MM.1S (cell line): Measurements from ENCODE around the gene EMX1.

Source experiments
- DNase-seq: peaks from one replicate; pipeline ENCODE4 v3.0.0-alpha.2; 2015
- H2AFZ ChIP-seq: fragments of 300-600 bp; sonication (generic); 2 replicates; pipeline ENCODE4 v1.6.0; 2016; ENCODE audit warnings: antibody characterized with exemption, low read length
- H3F3A ChIP-seq: fragments of 300-600 bp; sonication (generic); 2 replicates; pipeline ENCODE4 v1.6.1; 2016; ENCODE audit warnings: mild to moderate bottlenecking, antibody characterized with exemption, low read length, moderate library complexity, mixed read lengths; ENCODE audit not compliant: insufficient read depth
- H3K27ac ChIP-seq: fragments of 300-600 bp; sonication (generic); 2 replicates; pipeline ENCODE4 v1.5.1; 2016; ENCODE audit warnings: mild to moderate bottlenecking, low read length
- H3K27me3 ChIP-seq: fragments of 300-600 bp; sonication (generic); replicated peaks from 2 replicates; pipeline ENCODE4 v1.6.0; 2016; ENCODE audit warnings: low read length; ENCODE audit not compliant: insufficient read depth
- H3K36me3 ChIP-seq: fragments of 300-600 bp; sonication (generic); replicated peaks from 2 replicates; pipeline ENCODE4 v1.6.1; 2016; ENCODE audit warnings: mild to moderate bottlenecking, low read length, mixed read lengths; ENCODE audit not compliant: insufficient read depth
- H3K4me1 ChIP-seq: fragments of 300-600 bp; sonication (generic); 2 replicates; pipeline ENCODE4 v1.6.1; 2016; ENCODE audit warnings: low read length, mixed read lengths
- H3K4me2 ChIP-seq: fragments of 300-600 bp; sonication (generic); 2 replicates; pipeline ENCODE4 v1.6.0; 2016; ENCODE audit warnings: low read depth, low read length
- H3K4me3 ChIP-seq: fragments of 300-600 bp; sonication (generic); 2 replicates; pipeline ENCODE4 v1.5.1; 2016; ENCODE audit warnings: low read length, mixed read lengths
- H3K79me2 ChIP-seq: fragments of 300-600 bp; sonication (generic); 2 replicates; pipeline ENCODE4 v1.6.1; 2016; ENCODE audit warnings: mixed run types, low read length, mixed read lengths
- H3K9ac ChIP-seq: fragments of 300-600 bp; sonication (generic); 2 replicates; pipeline ENCODE4 v1.6.1; 2016; ENCODE audit warnings: low read length, mixed read lengths
- H3K9me2 ChIP-seq: fragments of 300-600 bp; sonication (generic); replicated peaks from 2 replicates; pipeline ENCODE4 v1.6.1; 2016; ENCODE audit warnings: mild to moderate bottlenecking, low read length, mixed read lengths; ENCODE audit not compliant: insufficient read depth
- H3K9me3 ChIP-seq: fragments of 300-600 bp; sonication (generic); replicated peaks from 2 replicates; pipeline ENCODE4 v1.6.1; 2016; ENCODE audit warnings: mild to moderate bottlenecking, low read length, mixed read lengths; ENCODE audit not compliant: insufficient read depth
- H4K20me1 ChIP-seq: fragments of 300-600 bp; sonication (generic); 2 replicates; pipeline ENCODE4 v1.6.1; 2016; ENCODE audit warnings: mild to moderate bottlenecking, low read length, moderate library complexity, mixed read lengths; ENCODE audit not compliant: insufficient read depth
- CTCF ChIP-seq: fragments of 300-600 bp; sonication (generic); IDR thresholded peaks from 2 replicates; pipeline ENCODE4 v1.5.1; 2016; ENCODE audit warnings: antibody characterized with exemption, low read length, mixed read lengths
- EZH2 ChIP-seq: fragments of 300-600 bp; sonication (generic); optimal IDR thresholded peaks from 2 replicates; pipeline ENCODE3; 2017; ENCODE audit warnings: low read depth, mild to moderate bottlenecking, antibody characterized with exemption, low read length, mixed read lengths
- EZH2phosphoT487 ChIP-seq: fragments of 300-600 bp; sonication (generic); IDR thresholded peaks from 2 replicates; pipeline ENCODE4 v1.6.1; 2018; ENCODE audit warnings: antibody characterized with exemption, low read length

EMX1 gene

GRCh38 chr2:72981536-72981935 lies 64.2 kb downstream of the EMX1 start:
- Histone ChIP-seq H2AFZ (no peak overlapping the region), H3K4me2 (no peak overlapping the region), H4K20me1 (no peaks in the 10 kb centered on the region), H3K9ac (no peak overlapping the region), H3F3A (no peaks in the 10 kb centered on the region), H3K36me3 (no peaks in the 10 kb centered on the region), H3K27ac (no peak overlapping the region), H3K9me2 (no peaks in the 10 kb centered on the region), H3K4me3 (no peak overlapping the region), H3K79me2 (no peaks in the 10 kb centered on the region), H3K4me1 (no peaks in the 10 kb centered on the region), H3K27me3 (no peaks in the 10 kb centered on the region), H3K9me3 (no peaks in the 10 kb centered on the region)
- DNase-seq, result no peak
- TF ChIP-seq EZH2phosphoT487 (no peak), CTCF (no peak), EZH2 (no peak)

DNA sequence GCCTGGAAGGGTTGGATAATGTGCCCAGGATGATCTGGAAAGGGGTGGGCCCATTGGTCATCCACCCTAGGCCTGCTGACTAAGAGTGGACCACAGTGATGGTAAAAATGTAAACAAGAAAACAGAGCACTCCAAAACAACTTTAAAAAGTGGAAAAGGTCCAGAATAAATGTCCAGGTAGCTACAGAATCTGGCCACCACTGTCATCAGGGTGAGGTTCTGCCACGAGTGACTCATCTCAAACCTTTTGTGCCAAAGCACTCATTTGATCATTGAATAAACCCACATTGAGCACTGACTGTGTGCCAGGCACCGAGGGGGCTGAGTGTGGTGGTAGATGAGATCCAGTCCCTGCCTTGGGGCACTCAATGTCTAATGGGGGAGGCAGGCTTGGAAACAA lies 64.9 kb downstream of the EMX1 start:
- no peaks in the 10 kb centered on the region for H3K36me3 ChIP-seq
- no peak overlapping the region for H3K27ac ChIP-seq
- no peaks in the 10 kb centered on the region for H3K9me3 ChIP-seq
- H3K4me2 ChIP-seq, result no peak overlapping the region
- H3F3A ChIP-seq, result no peaks in the 10 kb centered on the region
- H2AFZ ChIP-seq, result no peak overlapping the region
- H4K20me1 ChIP-seq, result no peaks in the 10 kb centered on the region
- no peaks in the 10 kb centered on the region for H3K27me3 ChIP-seq
- TF ChIP-seq CTCF (no peak), EZH2 (no peak), EZH2phosphoT487 (no peak)
- H3K4me3 ChIP-seq, result no peak overlapping the region
- H3K9ac ChIP-seq, result no peak overlapping the region
- no peak for DNase-seq
- no peaks in the 10 kb centered on the region for H3K9me2 ChIP-seq
- no peaks in the 10 kb centered on the region for H3K4me1 ChIP-seq
- no peaks in the 10 kb centered on the region for H3K79me2 ChIP-seq

DNA sequence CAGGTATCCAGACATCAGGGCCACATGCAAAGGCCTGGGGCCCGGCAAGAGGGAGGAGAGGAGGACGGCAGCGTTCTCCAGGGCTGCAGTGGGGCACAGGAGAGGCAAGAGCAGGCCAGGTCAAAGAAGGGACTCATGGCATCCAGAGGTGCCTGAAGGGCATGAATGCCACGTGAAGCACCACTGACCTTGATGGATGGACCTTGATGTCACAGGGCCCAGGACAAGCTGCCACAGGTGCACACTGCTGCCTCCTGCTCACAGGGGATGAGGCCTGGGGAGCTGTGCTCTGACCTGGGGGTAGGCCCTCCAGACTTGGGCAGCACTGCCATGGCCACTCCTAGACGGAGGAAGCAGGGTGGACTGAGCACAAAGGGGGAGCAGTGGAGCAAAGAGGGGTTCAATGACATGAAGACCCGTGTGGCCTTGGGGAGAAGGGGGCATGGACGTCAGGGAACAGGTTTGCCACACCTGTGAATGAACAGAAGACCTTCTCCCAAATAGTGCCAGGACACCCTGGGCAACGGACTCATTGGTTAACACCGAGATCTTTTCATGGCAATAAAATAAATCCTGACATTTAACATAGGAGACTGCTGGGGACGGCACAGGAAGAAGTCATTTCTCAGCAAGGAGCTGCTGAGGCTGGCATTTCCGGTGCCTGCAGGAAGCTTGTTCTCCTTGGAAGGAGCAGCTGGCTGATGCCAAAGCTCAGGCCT lies 65.6 kb downstream of the EMX1 start:
- H3K9me2 ChIP-seq, result no peaks in the 10 kb centered on the region
- H3K27ac ChIP-seq, result no peak overlapping the region
- no peak overlapping the region for H3K4me2 ChIP-seq
- no peak overlapping the region for H3K4me3 ChIP-seq
- no peak overlapping the region for H3K9ac ChIP-seq
- no peaks in the 10 kb centered on the region for H3K79me2 ChIP-seq
- no peak overlapping the region for H2AFZ ChIP-seq
- no peaks in the 10 kb centered on the region for H3K27me3 ChIP-seq
- no peaks in the 10 kb centered on the region for H3F3A ChIP-seq
- DNase-seq, result no peak
- H3K4me1 ChIP-seq, result no peaks in the 10 kb centered on the region
- TF ChIP-seq EZH2 (no peak), EZH2phosphoT487 (no peak), CTCF (no peak)
- no peaks in the 10 kb centered on the region for H3K36me3 ChIP-seq
- H4K20me1 ChIP-seq, result no peaks in the 10 kb centered on the region
- no peaks in the 10 kb centered on the region for H3K9me3 ChIP-seq
